Raji (cell line): Measurements from ENCODE around the gene OR10K2.

ENCODE experiments used
- POLR2A ChIP-seq: IDR thresholded peaks from 2 replicates; pipeline ENCODE4 v1.6.1; 2011; ENCODE audit warnings: low read depth, low read length, control low read depth; ENCODE audit not compliant: insufficient read depth

OR10K2 gene, protein sequence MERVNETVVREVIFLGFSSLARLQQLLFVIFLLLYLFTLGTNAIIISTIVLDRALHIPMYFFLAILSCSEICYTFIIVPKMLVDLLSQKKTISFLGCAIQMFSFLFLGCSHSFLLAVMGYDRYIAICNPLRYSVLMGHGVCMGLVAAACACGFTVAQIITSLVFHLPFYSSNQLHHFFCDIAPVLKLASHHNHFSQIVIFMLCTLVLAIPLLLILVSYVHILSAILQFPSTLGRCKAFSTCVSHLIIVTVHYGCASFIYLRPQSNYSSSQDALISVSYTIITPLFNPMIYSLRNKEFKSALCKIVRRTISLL

DNA sequence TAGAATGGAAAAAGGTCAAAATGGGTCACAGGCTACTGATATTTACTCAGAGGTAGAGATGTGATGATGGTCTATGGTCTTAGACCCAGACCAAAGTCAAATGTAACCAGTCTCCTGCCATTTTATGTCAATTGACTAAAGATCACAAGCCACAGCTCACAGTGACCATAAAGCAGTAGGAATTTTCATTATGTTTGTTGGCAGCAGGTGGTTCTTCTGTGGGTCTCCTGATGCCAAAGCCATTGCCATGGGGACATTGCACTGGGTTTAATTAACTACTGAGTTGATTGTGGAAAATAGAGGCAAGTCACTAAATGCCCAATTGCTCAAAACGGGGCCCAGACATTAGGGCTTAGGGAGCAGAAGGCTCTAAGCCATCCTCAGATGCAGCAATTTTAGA lies at the start of gene OR10K2:
OR10K2 (minus strand) TSS at position 101 of the 400 bp plus-strand sequence. CDS start 5,371 bp downstream, outside the sequence.
- no peak for TF ChIP-seq POLR2A

DNA sequence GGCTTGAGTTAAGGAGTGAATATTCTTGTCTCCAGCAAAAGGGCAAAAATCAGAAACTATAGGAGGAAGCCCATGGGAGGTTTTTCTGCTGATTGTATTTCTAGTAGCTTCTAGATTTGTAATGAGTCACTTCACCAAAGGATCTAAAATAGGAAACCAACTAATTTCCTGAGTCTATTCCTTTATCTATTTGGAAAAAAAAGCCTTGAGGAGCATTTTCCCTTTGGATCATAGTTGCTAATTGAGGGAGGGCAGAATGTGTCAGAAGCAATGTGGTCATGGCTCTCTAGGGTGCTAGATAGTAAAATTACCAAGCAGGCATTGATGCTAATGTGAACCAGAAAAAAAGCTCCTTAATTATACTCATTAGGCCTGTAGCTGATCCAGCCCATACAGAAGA lies 45.9 kb upstream of the OR10K2 start, which contains the start of gene OR10R2:
OR10R2 (plus strand) TSS at position 301 of the 400 bp plus-strand sequence. CDS start 106 bp downstream, outside the sequence.
- no peak for TF ChIP-seq POLR2A

DNA sequence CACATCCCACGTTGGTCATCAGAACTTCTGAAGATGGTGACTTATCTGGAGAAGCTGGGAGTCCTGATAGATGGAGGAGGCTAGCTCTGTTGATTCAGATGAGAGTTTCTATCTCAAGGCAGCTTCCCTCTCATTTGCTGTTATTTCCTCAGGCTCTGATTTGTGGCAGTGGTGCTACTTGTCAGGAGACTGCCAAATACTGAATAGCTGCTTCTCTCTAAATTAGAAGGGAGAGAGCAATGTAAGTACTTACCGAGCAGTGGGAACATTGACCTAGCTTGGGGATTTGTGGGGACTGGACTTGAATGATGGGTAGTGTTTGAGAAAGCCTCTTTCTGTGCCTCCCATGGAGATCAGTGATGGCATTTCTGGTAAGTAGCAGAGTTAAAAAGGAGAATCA lies 35.5 kb upstream of the OR10K2 start, which contains the start of gene OR10K1:
OR10K1 (plus strand) TSS at position 301 of the 400 bp plus-strand sequence. CDS start 3,728 bp downstream, outside the sequence.
- TF ChIP-seq POLR2A: no peak

DNA sequence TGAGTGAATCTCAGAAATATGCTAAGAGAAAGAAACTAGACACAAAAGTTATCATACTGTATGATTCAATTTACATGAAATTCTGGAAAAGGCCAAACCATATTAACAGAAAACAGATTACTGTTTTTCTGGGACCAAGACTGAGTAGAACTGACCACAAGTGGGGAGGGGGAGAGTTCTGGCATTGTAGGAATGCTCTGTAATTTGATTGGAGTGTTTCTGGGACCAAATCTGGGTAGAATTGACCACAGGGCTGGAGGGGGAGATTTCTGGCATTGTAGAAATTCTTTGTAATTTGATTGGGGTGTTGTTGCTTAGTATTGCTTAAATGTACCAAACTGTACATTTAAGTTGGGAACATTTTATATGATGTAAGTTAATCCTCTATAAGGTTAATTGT lies 32.2 kb upstream of the OR10K2 start:
- no peak for TF ChIP-seq POLR2A

DNA sequence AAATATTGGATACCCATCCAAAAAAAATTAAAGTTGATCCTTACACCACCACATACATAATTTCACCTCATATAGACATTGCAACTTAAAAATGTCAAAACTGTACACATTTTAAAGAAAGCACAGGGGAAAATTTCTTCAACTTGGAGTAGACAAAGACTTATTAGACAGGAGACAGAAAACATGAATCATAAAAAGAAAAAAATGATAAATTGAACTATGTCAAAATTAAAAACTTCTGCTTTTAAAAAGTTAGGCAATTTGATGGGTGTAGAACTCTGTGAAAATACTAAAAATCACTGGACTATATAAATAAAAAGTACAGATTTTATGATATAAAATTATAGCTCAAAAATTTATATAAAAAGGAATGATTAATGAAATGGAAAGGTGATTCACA lies 31.2 kb upstream of the OR10K2 start:
- no peak for TF ChIP-seq POLR2A

DNA sequence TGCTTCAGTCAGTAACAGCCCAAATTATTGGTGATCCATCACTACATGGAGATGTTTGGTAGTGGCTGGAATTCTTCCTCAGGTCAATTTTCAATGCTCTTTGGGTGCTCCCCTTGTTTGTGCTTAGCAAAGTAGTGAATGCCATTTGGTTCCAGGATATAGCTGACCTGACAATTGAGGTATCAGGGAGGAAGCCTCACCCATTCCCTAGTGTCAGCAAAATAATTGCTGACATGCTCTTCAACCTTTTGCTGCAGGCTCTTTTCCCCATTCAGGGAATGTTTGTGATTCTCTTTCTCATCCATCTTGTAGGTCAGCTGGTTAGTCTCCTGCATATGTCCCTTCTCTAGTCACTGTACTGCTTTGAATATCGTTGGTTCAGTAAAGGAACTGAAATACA lies 28.5 kb upstream of the OR10K2 start:
- TF ChIP-seq POLR2A: no peak

DNA sequence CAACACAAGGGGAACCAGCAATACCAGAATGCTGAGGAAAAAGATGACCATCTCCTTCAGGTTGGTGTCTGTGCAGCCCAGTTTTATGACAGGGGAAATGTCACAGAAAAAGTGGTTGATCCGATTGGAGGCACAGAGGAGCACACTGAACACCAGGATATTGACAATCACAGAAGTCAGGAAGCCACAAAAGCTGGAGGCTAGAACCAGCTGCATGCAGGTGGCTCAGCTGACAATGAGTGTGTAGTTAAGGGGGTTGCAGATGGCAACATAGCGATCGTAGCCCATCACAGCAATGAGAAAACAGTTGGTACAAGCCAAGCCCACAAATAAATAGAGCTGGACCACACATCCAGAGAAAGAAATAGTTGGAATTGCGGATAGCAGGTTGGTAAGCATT lies 19.3 kb upstream of the OR10K2 start:
- no peak for TF ChIP-seq POLR2A

DNA sequence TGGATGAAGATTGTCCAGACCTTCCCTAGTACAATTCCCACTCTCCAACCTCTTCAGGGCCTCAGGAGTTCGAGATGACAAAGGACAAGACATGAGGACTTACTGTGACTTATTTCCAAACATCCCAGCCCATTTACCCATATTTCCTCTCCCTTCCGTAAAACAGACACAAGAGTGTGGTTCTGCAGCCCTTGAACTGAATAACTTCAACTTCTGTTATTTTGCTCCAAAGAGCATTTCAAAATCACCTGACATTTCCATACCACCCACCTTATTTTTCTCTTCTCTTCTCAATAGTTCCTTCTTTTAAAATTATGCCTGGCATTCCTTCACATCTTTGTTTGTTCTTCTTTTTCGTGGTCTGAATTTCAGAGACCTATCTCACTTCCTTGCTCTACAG lies 8.7 kb upstream of the OR10K2 start:
- TF ChIP-seq POLR2A: no peak

DNA sequence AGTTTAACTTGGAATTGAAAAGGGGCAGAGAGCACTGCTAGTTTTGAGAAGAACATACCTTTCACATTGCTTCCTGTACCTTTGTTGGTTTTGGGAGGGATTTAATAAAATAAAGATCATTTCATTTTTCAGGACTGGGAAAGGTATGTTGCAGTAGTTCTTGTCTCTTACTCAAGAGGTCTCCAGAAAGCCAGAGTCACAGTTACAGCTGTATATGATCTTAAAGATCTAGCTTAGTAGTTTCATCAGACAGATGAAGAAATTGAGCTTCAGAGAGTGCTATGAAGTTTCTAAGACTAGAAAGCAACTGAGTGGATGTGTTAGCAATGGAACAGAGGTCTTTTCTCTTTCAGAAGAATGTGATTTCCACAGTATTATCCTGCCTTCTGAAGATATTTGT lies 1.0 kb downstream of the OR10K2 start:
- no peak for TF ChIP-seq POLR2A

DNA sequence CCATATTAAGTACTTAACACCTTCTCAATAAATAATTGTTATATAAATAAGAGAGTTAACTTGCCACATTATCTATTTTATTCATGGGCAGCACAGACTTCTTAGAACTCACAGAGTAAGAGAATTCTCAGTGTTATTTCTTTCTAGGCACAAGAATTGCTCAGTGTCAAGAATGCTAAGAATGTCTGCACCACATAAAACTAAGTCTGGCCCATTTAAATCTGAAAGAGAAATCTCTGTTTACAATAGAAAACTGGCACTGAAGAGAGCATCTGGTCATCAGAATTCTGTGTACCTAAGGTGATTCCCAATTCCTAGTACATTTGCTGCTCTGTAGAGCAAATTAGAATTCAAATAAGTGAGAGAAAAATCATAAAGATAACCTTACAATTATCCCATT lies 3.8 kb downstream of the OR10K2 start:
- no peak for TF ChIP-seq POLR2A

DNA sequence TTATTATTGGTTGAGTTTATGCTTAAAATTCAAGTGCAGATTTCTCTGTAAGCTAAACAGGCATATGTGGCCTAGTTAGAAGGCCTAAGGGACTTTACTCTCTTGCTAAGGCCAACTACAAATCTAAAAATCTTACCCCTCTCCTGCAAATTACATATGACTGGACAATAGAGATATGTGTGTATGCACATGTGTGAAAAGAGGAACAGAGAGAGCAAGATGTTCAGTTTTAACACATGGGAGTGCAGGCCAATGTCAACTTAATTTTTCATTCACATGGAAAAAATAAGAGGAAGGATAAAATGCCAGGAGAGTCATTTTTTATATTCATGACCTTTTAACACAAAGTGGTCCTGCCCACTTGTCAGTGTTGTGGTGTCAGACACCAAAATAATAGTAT lies 8.5 kb downstream of the OR10K2 start:
- no peak for TF ChIP-seq POLR2A

DNA sequence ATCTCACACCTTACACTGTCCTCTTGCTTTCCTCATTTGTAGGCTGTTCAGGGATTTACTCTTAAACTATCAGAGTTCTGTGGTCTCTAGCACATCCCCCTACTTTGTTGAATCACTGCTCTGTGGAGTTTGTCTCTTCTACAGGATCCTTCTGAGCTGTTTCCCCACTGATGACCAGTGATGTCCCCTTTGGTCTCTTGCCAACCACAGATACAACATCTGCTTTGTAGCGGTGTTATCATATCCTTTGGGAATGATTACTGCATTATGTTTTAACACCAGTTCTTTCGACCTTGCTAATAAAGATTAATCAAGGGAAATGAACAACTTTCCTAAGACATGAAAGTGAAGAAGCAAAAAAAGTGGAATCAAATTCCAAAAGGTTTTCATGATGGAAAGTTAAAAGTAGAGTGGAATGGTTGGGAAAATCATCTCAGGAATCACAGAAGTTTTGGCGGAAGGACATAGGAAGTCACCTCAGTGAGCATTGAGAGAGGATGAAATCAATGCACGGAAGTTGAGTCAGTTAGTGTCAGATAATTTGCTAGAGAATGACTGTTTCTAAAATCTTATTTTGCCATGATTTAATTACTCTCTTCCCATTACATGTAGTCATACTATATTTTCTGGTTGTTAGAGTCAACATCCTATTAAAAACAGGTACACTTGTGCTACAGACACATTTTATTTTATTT lies 11.2 kb downstream of the OR10K2 start:
- TF ChIP-seq POLR2A: no peak

DNA sequence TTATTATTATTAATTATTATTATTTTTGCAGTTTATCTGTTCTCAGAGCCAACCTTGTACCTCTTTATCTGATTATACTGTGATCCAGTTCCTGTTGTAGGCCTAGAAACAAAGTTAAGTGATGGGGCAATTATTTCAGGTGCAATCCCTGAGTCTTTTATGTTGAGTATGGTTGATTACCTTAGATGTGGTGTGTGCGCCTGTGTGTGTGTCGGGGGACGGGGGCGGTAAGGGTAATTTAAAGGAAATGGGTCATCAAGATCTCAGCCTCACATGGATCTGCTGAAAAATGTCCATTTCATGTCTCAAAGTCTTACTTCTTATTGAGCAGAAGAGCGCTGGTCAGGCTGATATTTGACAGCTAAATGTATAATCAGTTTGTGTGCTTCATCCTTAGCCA lies 18.9 kb downstream of the OR10K2 start:
- TF ChIP-seq POLR2A: no peak

DNA sequence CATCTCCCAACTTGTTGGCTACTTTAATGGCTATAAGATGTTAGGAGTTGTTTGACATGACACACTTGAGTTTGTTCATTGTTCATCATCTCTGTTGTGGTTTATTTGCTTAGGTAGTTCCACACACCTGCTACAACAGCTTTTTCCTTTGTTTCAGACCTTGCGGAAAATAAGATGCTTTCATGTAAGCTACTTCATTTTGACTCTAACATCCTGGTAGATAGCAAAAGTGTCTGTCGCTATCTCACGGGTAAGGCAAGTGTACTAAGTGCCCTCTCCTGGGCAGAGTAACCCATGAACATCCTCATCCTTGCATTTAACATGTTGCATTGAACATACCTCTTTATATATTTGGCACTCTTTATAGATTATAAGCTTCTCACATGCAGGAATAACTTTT lies 25.2 kb downstream of the OR10K2 start:
- no peak for TF ChIP-seq POLR2A

DNA sequence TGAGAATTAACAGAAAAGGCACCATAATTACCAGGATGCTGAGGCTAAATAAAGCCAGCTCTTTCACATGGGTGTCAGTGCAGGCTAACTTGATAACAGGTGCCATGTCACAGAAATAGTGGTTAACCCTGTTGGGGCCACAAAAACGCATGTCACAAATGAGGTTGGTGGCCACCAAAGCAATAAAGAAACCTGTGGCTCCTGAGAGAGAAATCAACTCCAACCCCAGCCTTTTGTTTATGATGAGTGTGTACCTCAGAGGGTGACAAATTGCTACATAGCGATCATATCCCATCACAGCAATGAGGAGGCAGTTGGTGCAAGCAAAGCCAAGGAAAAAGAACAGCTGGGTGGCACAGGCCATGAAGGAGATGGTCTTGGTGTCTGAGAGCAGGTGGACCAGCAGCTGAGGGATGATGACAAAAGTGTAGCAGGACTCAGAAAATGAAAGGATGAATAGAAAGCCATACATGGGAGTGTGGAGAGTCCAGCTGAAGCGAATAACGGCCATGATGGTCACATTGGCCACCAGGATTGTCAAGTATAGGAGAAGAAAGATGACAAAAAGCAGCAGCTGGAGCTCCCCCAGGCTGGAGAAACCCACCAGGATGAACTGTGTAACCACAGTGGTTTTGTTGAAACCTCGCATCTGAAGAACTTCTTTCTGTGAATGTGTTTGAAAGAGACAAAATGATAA lies 27.1 kb downstream of the OR10K2 start, which contains the start of gene OR10T2:
OR10T2 (minus strand) TSS at position 649 of the 697 bp plus-strand sequence; CDS start at position 649, 0 bp downstream.
- no peak for TF ChIP-seq POLR2A
